ENCODE measurements around the gene H2BK1. TPM values are rescaled to one million over a fixed set of nuclear protein-coding genes. Genes with fewer than 3 reads are reported as not detected.

Gene H2BK1
- total RNA-seq, 1 donor from 2014 or later, result not detected

DNA sequence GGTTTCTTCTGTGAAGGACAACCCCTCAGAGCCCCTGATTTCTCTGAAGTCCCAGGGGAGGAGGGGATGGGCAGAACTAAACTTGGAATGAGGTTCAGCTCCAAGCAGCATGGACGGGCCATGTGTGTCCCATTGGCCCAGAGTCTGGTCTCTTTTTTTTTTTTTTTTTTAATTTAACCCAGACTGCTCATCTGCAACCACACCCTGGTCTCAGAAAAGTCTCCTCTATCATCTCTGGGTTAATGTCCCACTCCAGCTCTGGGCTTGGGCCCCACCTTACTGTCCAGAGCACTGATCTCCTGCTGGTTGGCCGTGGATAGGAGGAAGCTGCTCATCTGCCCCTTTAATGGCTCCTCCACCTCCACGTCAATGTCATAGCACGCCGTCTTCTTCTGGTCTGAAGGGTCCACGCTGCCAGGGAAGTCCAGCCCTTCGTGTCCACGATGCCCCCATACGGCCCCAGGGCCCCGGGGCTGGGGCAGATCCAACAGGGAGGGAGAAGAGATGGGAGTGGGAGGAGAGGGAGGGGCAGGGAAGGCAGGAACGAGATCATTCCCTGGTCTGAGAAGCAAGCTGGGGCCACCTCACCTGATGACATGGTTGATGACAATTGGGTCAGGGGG lies 29.7 kb upstream of the H2BK1 start:
- no peak for DNase-seq (ENCODE audit: extremely low spot score, unreplicated experiment)
- H3K27ac Mint-ChIP-seq (ENCODE audit: unreplicated experiment), result no peak overlapping the region
- H3K36me3 Mint-ChIP-seq (ENCODE audit: unreplicated experiment), result peaks cover 29% of the 10 kb centered on the region
- H3K9me3 Mint-ChIP-seq (ENCODE audit: unreplicated experiment), result no peaks in the 10 kb centered on the region
- TF ChIP-seq, protein P1, sequence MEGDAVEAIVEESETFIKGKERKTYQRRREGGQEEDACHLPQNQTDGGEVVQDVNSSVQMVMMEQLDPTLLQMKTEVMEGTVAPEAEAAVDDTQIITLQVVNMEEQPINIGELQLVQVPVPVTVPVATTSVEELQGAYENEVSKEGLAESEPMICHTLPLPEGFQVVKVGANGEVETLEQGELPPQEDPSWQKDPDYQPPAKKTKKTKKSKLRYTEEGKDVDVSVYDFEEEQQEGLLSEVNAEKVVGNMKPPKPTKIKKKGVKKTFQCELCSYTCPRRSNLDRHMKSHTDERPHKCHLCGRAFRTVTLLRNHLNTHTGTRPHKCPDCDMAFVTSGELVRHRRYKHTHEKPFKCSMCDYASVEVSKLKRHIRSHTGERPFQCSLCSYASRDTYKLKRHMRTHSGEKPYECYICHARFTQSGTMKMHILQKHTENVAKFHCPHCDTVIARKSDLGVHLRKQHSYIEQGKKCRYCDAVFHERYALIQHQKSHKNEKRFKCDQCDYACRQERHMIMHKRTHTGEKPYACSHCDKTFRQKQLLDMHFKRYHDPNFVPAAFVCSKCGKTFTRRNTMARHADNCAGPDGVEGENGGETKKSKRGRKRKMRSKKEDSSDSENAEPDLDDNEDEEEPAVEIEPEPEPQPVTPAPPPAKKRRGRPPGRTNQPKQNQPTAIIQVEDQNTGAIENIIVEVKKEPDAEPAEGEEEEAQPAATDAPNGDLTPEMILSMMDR (IDR thresholded peaks at IDR 0.05), result no peak
- H3K4me3 Mint-ChIP-seq (ENCODE audit: unreplicated experiment), result no peak overlapping the region
- H3K4me1 Mint-ChIP-seq (ENCODE audit: unreplicated experiment), result peaks cover 10% of the 10 kb centered on the region
- H3K27me3 Mint-ChIP-seq (ENCODE audit: unreplicated experiment), result no peaks in the 10 kb centered on the region

DNA sequence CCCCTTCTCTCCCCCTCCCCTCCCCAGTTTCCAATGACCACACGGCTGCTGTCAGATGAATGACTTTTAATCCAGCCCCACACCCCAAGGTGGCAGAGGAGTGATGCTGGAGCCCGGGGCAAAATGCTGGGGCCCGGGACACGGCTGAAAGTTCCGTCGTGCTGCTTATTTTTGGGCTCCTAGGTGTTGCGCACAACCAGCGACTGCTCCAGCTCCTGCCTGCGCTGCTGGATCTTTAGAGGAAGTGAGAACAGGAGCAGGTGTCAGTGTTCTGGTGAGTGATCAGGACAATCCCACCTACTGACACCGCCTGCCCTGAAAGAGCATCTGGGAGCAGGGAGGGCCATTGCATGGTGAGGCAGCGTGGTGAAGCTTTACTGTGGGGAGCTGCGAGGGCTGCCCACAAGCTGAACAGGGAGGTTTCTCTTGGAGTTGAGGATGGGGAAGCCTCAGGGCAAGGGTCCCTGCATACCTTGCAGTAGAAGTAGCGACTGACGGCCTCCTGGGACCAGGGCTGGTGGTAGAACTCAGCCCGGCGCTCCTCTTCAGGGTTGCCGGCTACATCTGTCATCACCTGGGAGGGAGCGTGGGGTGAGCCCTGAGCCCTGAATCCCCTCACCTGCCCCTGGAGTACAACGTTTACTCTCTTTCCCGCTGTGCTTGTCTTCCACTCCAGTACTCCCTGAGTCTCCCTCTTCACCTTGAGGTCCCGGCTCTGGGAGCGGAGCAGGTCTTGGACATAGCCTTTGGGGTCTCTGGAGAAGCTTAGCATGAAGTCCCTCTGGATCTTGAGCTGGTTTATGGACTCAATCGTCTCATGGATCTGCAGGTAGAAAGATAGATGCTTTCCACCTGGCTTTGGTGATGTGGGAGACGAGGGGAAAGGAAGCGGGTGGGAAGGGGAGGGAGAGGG lies 28.9 kb upstream of the H2BK1 start:
- H3K4me1 Mint-ChIP-seq (ENCODE audit: unreplicated experiment), result peaks cover 10% of the 10 kb centered on the region
- no peak for DNase-seq (ENCODE audit: extremely low spot score, unreplicated experiment)
- H3K4me3 Mint-ChIP-seq (ENCODE audit: unreplicated experiment), result no peak overlapping the region
- TF ChIP-seq, protein P1 (IDR thresholded peaks at IDR 0.05), result no peak
- H3K27ac Mint-ChIP-seq (ENCODE audit: unreplicated experiment), result no peak overlapping the region
- H3K27me3 Mint-ChIP-seq (ENCODE audit: unreplicated experiment), result no peaks in the 10 kb centered on the region
- H3K9me3 Mint-ChIP-seq (ENCODE audit: unreplicated experiment), result no peaks in the 10 kb centered on the region
- peaks cover 29% of the 10 kb centered on the region for H3K36me3 Mint-ChIP-seq (ENCODE audit: unreplicated experiment)

DNA sequence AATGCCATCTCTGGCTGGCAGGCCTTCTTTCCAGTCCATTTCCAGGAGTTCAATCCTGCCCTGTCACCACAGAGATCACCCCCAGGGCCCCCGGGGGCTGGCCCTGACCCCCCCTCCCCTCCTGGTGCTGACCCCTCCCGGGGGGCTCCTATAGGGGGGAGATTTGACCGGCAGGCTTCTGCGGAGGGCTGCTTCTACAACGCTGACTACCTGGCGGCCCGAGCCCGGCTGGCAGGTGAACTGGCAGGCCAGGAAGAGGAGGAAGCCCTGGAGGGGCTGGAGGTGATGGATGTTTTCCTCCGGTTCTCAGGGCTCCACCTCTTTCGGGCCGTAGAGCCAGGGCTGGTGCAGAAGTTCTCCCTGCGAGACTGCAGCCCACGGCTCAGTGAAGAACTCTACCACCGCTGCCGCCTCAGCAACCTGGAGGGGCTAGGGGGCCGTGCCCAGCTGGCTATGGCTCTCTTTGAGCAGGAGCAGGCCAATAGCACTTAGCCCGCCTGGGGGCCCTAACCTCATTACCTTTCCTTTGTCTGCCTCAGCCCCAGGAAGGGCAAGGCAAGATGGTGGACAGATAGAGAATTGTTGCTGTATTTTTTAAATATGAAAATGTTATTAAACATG lies 28.0 kb upstream of the H2BK1 start:
- Mint-ChIP-seq H3K27ac (ENCODE audit: unreplicated experiment) (no peak overlapping the region), H3K36me3 (ENCODE audit: unreplicated experiment) (peaks cover 29% of the 10 kb centered on the region), H3K4me3 (ENCODE audit: unreplicated experiment) (no peak overlapping the region), H3K27me3 (ENCODE audit: unreplicated experiment) (no peaks in the 10 kb centered on the region), H3K9me3 (ENCODE audit: unreplicated experiment) (no peaks in the 10 kb centered on the region), H3K4me1 (ENCODE audit: unreplicated experiment) (peaks cover 15% of the 10 kb centered on the region)
- TF ChIP-seq, protein P1 (IDR thresholded peaks at IDR 0.05), result no peak
- no peak for DNase-seq (ENCODE audit: extremely low spot score, unreplicated experiment)

DNA sequence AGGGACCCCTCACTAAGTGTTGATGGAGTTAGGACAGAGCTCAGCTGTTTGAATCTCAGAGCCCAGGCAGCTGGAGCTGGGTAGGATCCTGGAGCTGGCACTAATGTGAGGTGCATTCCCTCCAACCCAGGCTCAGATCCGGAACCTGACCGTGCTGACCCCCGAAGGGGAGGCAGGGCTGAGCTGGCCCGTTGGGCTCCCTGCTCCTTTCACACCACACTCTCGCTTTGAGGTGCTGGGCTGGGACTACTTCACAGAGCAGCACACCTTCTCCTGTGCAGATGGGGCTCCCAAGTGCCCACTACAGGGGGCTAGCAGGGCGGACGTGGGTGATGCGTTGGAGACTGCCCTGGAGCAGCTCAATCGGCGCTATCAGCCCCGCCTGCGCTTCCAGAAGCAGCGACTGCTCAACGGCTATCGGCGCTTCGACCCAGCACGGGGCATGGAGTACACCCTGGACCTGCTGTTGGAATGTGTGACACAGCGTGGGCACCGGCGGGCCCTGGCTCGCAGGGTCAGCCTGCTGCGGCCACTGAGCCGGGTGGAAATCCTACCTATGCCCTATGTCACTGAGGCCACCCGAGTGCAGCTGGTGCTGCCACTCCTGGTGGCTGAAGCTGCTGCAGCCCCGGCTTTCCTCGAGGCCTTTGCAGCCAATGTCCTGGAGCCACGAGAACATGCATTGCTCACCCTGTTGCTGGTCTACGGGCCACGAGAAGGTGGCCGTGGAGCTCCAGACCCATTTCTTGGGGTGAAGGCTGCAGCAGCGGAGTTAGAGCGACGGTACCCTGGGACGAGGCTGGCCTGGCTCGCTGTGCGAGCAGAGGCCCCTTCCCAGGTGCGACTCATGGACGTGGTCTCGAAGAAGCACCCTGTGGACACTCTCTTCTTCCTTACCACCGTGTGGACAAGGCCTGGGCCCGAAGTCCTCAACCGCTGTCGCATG lies 27.2 kb upstream of the H2BK1 start:
- peaks cover 29% of the 10 kb centered on the region for H3K36me3 Mint-ChIP-seq (ENCODE audit: unreplicated experiment)
- no peak overlapping the region for H3K4me3 Mint-ChIP-seq (ENCODE audit: unreplicated experiment)
- no peaks in the 10 kb centered on the region for H3K9me3 Mint-ChIP-seq (ENCODE audit: unreplicated experiment)
- no peak overlapping the region for H3K27ac Mint-ChIP-seq (ENCODE audit: unreplicated experiment)
- no peaks in the 10 kb centered on the region for H3K27me3 Mint-ChIP-seq (ENCODE audit: unreplicated experiment)
- H3K4me1 Mint-ChIP-seq (ENCODE audit: unreplicated experiment), result peaks cover 17% of the 10 kb centered on the region
- TF ChIP-seq, protein P1 (IDR thresholded peaks at IDR 0.05), result no peak
- DNase-seq (ENCODE audit: extremely low spot score, unreplicated experiment), result no peak

All from osteocyte (in vitro differentiated cells).